ENCODE measurements around the gene TARS1.

DNA sequence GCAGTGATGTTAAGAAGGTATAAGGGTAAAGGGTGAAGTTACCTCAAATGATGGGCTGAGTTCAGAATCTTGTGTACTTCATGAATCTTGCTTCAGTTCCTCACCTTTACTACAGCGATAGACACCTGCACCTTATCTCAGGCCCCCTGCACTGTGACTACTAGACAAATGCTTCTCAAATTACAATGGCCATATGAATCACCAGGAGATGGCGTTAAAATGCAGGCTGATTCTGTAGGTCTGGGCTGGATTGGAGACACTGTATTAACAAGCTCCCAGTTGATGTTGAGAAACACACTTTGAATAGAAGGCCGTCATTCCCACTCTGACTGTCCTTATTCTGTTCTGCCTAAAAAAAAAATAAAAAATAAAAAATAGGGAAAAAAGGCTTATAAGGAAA is 29.8 kb downstream of the TARS1 start:
- TF ChIP-seq POLR2A (IDR thresholded peaks at IDR 0.05) = no peak
- TF ChIP-seq, protein P1, sequence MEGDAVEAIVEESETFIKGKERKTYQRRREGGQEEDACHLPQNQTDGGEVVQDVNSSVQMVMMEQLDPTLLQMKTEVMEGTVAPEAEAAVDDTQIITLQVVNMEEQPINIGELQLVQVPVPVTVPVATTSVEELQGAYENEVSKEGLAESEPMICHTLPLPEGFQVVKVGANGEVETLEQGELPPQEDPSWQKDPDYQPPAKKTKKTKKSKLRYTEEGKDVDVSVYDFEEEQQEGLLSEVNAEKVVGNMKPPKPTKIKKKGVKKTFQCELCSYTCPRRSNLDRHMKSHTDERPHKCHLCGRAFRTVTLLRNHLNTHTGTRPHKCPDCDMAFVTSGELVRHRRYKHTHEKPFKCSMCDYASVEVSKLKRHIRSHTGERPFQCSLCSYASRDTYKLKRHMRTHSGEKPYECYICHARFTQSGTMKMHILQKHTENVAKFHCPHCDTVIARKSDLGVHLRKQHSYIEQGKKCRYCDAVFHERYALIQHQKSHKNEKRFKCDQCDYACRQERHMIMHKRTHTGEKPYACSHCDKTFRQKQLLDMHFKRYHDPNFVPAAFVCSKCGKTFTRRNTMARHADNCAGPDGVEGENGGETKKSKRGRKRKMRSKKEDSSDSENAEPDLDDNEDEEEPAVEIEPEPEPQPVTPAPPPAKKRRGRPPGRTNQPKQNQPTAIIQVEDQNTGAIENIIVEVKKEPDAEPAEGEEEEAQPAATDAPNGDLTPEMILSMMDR (IDR thresholded peaks at IDR 0.05) = peak in 1 of 2 donors; percentile 6

Measured in suprapubic skin (tissue), 3 donors.